GM21737 (cell line): Measurements from ENCODE around the gene CERK.

ENCODE experiments used
- ATAC-seq: cut with Tn5 transposase; IDR thresholded peaks from one replicate; pipeline ENCODE4 v1.9.1; 2021; ENCODE audit warnings: mild to moderate bottlenecking, moderate library complexity; ENCODE audit not compliant: unreplicated experiment

Gene CERK

GRCh38 chr22:46749682-46750529 lies 11.9 kb upstream of the CERK start:
- ATAC-seq, result no peak

GRCh38 chr22:46748908-46749675 lies 11.0 kb upstream of the CERK start:
- no peak for ATAC-seq

- ATAC-seq, result no peak
Observed at GRCh38 chr22:46748206-46748907, 10.3 kb upstream of the CERK start.

- no peak for ATAC-seq
Observed at GRCh38 chr22:46747646-46748045, 9.6 kb upstream of the CERK start.

GRCh38 chr22:46746620-46747019 lies 8.6 kb upstream of the CERK start:
- no peak for ATAC-seq

- ATAC-seq, result no peak
Observed at GRCh38 chr22:46746192-46746591, 8.1 kb upstream of the CERK start.

GRCh38 chr22:46744581-46744980 lies 6.5 kb upstream of the CERK start:
- ATAC-seq, result no peak

- no peak for ATAC-seq
Observed at GRCh38 chr22:46742576-46743221, 4.6 kb upstream of the CERK start.

- no peak for ATAC-seq
Observed at GRCh38 chr22:46741974-46742519, 4.0 kb upstream of the CERK start.

GRCh38 chr22:46740910-46741780 lies 3.1 kb upstream of the CERK start:
- no peak for ATAC-seq

GRCh38 chr22:46739094-46739870 lies 1.2 kb upstream of the CERK start:
- no peak for ATAC-seq

GRCh38 chr22:46738647-46739093 lies 618 bp upstream of the CERK start:
- peak; percentile 3 for ATAC-seq

GRCh38 chr22:46737105-46737975 lies 712 bp downstream of the CERK start:
- ATAC-seq, result peak; percentile 21

GRCh38 chr22:46736705-46737104 lies 1.3 kb downstream of the CERK start:
- ATAC-seq, result no peak

- ATAC-seq, result no peak
Observed at GRCh38 chr22:46735747-46736608, 2.1 kb downstream of the CERK start.

GRCh38 chr22:46734830-46735453 lies 3.1 kb downstream of the CERK start:
- ATAC-seq, result no peak
